ENCODE results near the gene YWHAQ. TPM values are rescaled to one million over a fixed set of nuclear protein-coding genes. Genes with fewer than 3 reads are reported as not detected.

Gene YWHAQ
- polyA plus RNA-seq, result 200 TPM

DNA sequence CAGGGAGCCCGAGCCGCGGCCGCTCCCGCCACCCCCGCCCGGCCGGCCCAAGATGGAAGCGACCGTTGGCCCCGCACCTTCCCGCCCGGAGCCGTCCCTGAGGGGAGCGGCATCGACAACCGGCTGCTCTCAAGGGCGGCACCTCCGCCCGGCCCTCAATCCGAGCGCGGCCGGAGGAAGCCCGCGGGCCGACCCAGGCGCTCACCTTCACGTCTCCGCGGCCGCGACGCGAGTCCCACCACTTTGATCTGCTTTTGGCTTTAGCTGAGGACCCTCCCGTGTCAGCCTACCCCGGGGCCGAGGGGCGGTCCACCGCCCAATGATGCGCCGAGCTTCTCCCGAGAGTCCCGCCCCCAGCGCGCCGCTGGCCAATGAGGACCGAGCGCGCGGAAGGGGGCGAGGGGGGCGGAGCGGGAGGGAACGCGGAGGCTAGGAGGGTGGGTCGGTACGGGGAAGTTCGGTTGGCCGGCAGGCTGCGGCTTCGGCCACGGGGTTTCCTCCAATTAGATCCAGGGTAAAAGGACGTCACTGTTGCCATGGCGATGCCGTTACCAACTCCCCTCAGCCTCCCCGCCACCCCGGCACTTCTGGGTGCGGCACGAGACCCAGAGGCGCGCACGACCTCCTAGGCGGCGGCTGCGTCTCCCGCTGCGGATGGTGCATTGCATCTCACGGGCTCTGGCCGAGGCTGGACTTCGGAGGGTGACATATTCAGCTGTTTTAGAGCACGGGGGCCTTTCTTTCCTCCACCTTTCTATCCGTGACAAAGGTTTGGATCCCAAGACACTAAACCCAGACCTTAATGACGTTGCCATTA is at the start of gene YWHAQ:
Gene YWHAQ, minus strand, starts transcription at position 262 of the 817 bp plus-strand sequence. CDS start 545 bp downstream, outside the sequence.
- peak within 1 kb of the TSS; percentile 93 to 98 (median 96) for H3K4me3 Mint-ChIP-seq
- no peaks in the 10 kb centered on the region for H3K27me3 Mint-ChIP-seq
- H3K9me3 Mint-ChIP-seq, result no peaks in the 10 kb centered on the region
- peaks cover 5% of the 10 kb centered on the region for H3K36me3 Mint-ChIP-seq
- H3K27ac Mint-ChIP-seq, result peak within 1 kb of the TSS; percentile 95 to 98 (median 95)
- H3K4me1 Mint-ChIP-seq, result peaks cover 25 to 50% (median 38%) of the 10 kb centered on the region in 3 donors

DNA sequence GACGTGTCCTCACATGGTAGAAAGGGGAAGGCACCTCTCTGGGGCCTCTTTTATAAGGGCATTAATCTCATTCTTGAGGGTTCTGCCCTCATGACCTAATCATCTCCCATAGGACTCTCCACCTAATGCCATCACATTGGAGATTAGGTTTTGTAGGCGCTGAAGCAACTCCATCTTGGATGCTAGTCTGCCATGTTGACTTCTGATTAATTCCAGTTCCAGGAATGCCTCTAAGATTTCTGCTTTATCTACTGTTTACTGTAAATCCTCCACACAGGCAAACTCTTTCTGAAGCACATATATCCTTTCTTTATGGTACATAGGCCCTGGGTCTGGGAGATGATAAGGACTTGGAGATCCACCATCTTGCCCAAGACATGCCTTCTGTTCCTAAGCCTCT is 49.3 kb upstream of the YWHAQ start:
- Mint-ChIP-seq H3K9me3 (no peaks in the 10 kb centered on the region), H3K36me3 (no peaks in the 10 kb centered on the region), H3K27me3 (no peaks in the 10 kb centered on the region), H3K27ac (no peak overlapping the region), H3K4me3 (no peak overlapping the region), H3K4me1 (peaks cover 2 to 8% (median 5%) of the 10 kb centered on the region in 3 donors)

DNA sequence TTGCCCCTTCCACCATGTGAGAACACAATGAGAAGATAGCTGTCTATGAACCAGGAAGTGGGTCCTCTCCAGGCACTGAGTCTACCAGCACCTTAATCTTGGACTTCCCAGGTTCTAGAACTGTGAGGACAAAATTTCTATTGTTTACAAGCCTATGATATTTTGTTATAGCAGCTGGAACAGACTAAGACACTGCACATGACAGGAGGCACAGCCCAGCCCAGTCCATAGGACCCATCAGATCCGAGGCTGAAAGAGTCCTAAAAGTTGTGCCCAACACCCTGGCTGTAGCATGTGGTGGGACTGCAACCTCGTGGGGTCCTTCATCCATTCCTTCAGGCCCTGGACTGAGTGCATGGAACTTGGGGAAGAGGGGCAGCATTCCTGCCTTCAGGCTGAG is 48.4 kb upstream of the YWHAQ start:
- Mint-ChIP-seq H3K9me3 (no peaks in the 10 kb centered on the region), H3K27ac (no peak overlapping the region), H3K36me3 (no peaks in the 10 kb centered on the region), H3K4me1 (peaks cover 2 to 8% (median 5%) of the 10 kb centered on the region in 3 donors), H3K4me3 (no peak overlapping the region), H3K27me3 (no peaks in the 10 kb centered on the region)

DNA sequence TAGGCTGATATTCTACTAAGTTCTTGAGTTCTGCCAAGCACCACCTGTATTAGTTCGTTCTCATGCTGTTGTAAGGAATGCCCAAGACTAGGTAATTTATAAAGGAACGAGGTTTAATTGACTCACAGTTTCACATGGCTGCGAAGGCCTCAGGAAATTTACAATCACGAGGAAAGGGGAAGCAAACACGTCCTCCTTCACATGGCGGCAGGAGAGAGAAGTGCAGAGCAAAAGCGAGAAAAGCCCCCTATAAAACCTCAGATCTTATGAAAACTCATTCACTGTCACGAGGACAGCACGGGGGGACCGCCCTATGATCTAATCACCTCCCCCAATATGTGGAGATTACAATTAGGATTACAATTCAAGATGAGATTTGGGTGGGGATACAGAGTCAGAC is 47.7 kb upstream of the YWHAQ start:
- Mint-ChIP-seq H3K36me3 (no peaks in the 10 kb centered on the region), H3K27ac (no peak overlapping the region), H3K27me3 (no peaks in the 10 kb centered on the region), H3K9me3 (no peaks in the 10 kb centered on the region), H3K4me1 (peaks cover 2 to 8% (median 5%) of the 10 kb centered on the region in 3 donors), H3K4me3 (peak overlapping the region in 1 of 4 donors; percentile 58)

DNA sequence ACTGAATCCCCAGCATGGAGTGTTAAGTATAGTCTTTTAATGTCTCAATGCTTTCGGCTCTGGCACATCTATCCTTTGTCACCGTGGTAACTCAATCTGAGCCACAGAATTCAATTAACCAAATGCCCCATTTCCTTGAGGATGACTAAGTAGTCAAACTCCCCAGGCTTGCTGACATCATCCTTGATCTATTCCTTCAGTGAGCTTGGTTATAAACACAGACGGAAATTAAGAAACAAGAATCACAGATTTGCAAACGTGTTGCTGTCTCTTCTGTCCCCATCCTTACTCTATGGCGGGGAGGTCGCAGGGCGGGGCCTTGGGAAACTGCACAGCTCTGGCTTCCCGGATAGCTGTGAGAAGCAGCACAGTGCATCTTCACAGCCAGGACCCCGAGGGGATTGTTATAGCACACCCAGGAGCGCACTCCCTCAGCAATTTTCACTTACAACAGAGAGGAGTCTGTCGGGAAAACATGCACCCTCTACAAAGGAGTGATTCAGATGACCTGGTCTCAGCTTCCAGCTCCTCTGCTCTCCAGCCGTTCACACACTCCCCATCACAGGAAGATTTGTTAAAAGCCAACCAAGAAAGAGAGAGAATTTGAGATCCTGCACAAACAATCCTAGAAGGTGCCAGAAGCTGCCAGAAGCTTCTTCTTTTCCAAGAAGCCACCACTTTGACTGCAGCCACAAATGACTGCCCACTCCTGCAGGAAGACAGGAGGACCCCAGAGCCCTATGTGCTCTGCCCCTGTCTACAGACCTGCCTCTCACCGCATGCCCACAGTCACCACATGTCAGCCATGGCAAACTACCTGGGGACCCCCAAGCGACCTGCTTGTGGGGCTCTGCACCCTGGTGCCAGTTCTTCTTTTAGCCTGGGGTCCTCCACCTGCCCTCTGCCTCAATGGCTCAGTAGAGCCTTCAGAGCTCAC is 44.9 kb upstream of the YWHAQ start:
- Mint-ChIP-seq H3K9me3 (no peaks in the 10 kb centered on the region), H3K27me3 (no peaks in the 10 kb centered on the region), H3K36me3 (no peaks in the 10 kb centered on the region), H3K4me1 (peaks cover 2 to 3% (median 3%) of the 10 kb centered on the region in 3 donors), H3K27ac (no peak overlapping the region), H3K4me3 (no peak overlapping the region)

DNA sequence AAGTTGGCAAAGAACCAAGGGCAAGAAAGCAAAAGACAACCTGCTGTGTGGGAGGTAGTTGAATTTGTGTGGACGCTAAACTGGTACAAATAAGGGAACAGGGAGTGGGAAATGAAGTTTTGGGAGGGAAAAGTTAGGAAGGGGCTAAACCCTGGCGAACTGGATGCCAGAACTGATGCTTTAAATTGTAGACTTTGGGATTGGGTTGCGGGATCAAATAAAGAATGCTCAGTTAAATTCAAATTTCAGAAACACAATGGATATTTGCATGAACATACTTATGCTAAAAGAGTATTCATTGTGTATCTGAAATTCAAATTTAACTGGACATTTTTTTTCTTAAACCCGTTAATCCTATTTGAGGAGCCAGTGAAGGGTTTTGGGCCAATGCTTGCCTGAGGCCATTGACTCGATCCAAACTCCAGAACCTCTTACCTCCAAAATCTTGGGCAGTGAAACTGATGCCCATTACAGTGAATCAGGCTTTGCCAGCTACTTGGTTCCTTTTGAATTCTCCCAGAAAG is 44.2 kb upstream of the YWHAQ start:
- no peaks in the 10 kb centered on the region for H3K27me3 Mint-ChIP-seq
- H3K9me3 Mint-ChIP-seq, result no peaks in the 10 kb centered on the region
- H3K4me3 Mint-ChIP-seq, result no peak overlapping the region
- peaks cover 0 to 3% (median 2%) of the 10 kb centered on the region in 3 donors for H3K4me1 Mint-ChIP-seq
- no peaks in the 10 kb centered on the region for H3K36me3 Mint-ChIP-seq
- H3K27ac Mint-ChIP-seq, result no peak overlapping the region

DNA sequence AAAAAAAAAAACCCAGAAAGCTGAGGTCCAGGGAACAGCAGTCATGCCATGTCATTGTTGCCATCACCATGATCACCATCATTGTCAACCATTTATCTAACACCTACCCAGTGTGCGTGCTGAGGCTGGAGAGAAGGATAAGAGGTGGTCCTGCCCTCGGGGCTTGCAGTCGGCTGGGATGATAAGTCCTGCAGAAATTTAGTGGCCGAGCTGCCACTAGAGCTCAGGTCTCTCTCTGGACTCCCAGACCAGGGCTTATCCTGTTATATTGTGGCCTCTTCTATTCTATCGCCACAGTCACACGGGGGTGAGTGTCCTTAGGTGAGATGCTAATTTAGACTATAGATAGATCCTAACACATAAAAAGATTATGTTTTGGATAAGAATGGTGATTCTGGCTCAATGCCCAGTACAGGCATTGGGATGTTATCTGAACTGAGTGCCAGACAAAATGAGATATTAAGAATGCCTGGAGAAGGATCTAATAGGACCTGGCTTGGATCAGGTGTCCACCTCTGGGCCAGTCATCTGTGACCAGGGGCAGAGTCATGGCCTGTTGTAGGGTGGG is 43.2 kb upstream of the YWHAQ start:
- H3K4me3 Mint-ChIP-seq, result no peak overlapping the region
- H3K9me3 Mint-ChIP-seq, result no peaks in the 10 kb centered on the region
- H3K36me3 Mint-ChIP-seq, result no peaks in the 10 kb centered on the region
- H3K27ac Mint-ChIP-seq, result no peak overlapping the region
- H3K4me1 Mint-ChIP-seq, result peaks cover 0 to 3% (median 2%) of the 10 kb centered on the region in 3 donors
- H3K27me3 Mint-ChIP-seq, result no peaks in the 10 kb centered on the region

DNA sequence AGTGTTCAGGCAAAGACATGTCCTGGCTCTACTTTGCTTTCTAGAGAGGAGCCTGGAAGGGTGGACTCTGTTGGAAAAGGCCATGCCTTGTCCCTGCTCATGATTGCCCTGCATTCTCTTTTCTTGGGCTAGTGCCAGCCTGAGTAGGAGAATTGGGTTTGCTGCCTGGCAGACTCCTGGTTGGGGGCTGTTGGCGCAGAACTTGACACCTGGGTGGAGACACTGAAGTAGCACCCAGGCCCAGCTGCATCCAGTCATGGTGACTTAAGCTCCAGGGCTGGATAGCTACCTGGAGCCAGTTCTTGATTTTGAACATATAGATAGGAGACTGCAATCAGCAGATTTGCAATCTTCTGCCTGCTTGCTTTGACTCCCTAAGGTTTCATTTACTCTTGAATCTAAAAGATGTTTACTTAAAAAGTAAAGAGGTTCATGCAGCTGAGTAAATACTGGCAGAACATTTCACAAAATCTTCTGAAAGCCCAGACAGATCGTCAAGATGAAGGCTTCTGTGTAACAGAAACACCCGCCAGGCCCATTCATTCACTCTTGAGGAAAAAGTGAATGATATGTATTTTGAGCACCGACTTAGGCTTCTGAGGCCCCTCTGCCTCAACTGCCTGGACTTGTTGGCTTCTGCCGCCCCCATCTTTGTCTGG is 38.0 kb upstream of the YWHAQ start:
- Mint-ChIP-seq H3K36me3 (peaks cover 2% of the 10 kb centered on the region), H3K4me1 (no peaks in the 10 kb centered on the region), H3K27me3 (peaks cover 4% of the 10 kb centered on the region), H3K27ac (no peak overlapping the region), H3K4me3 (no peak overlapping the region), H3K9me3 (no peaks in the 10 kb centered on the region)

DNA sequence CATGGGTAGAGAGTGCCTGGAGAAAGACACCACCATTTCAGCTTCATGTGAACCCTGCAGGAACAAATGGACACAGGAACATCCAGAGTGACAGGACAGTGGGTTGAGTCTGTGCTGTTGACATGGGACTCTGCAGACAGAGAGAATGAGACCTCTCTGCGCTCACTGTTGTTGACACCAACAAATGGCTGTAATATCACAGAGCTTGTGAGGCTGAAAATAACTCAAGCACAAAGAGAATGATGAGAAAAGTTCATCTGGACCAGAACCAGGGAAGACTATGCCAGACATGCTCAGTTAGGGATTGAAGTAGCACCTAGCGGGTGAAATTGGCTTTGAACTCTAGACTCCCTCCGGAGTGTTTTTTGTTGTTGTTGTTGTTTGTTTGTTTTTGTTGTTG is 37.0 kb upstream of the YWHAQ start:
- no peaks in the 10 kb centered on the region for H3K4me1 Mint-ChIP-seq
- no peak overlapping the region for H3K4me3 Mint-ChIP-seq
- no peak overlapping the region for H3K27ac Mint-ChIP-seq
- H3K27me3 Mint-ChIP-seq, result peaks cover 6% of the 10 kb centered on the region
- peaks cover 2% of the 10 kb centered on the region for H3K36me3 Mint-ChIP-seq
- H3K9me3 Mint-ChIP-seq, result no peaks in the 10 kb centered on the region

DNA sequence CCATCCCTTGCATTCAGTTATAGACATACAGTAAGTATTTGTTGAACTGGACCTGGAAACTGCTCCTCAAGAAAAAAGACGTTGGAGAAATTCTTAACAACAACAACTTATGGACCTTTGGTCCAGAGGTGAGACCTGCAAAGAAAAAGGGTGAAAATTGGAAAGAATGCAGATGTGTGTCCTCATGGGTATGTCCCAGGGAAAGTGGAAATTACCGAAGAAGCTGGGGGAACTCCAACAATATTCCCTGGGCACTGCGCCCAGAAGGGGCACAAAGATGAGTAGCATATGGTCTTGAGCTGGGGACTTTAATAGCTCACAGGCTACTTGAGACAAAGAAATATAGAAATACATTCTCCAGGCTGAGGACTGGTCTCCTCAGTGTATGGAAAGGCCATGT is 35.5 kb upstream of the YWHAQ start:
- H3K4me1 Mint-ChIP-seq, result no peaks in the 10 kb centered on the region
- H3K36me3 Mint-ChIP-seq, result peaks cover 2% of the 10 kb centered on the region
- H3K27me3 Mint-ChIP-seq, result peaks cover 6% of the 10 kb centered on the region
- H3K27ac Mint-ChIP-seq, result no peak overlapping the region
- no peak overlapping the region for H3K4me3 Mint-ChIP-seq
- no peaks in the 10 kb centered on the region for H3K9me3 Mint-ChIP-seq

DNA sequence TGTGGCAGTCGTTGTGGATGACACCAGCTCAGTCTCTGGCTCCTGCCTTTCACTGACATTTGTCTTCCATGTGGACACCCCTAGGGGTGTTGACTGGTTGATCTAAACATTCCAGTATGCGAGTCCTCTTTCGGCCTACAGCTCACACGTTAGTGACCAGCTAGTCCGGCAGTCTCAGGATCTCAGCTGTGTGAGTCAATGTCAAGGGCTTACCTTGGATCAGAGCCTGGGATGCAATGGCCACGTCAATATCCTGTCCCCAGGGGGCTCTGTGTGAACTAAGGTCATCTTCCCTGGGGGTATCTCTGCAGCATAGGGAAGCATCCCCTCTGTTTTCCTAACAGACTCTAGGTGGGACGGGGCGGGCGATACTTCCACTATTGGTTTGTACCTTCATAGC is 35.1 kb upstream of the YWHAQ start:
- no peaks in the 10 kb centered on the region for H3K9me3 Mint-ChIP-seq
- H3K27me3 Mint-ChIP-seq, result peaks cover 6% of the 10 kb centered on the region
- no peak overlapping the region for H3K4me3 Mint-ChIP-seq

DNA sequence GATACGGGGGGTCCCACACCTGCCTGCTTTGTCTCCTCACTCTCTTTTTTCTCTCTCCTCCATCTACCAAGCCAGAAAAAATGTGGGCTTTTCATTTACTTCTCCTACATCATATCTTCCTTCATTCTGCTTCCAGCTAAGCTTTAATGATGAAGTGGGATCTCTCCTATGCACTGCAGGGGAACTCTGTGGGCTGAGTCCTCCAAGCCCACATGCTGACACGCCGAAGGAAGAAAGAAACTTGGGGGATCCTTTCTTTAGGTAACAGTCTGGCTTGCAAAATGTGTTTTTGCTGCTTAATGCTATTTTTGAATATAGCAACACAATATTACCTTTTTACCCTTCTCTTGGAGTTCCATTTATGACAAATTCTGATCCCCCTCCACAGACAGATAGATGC is 33.6 kb upstream of the YWHAQ start:
- Mint-ChIP-seq H3K27me3 (peaks cover 6% of the 10 kb centered on the region), H3K4me3 (no peak overlapping the region), H3K27ac (peak overlapping the region in 1 of 3 donors; percentile 83), H3K36me3 (peaks cover 2% of the 10 kb centered on the region), H3K9me3 (no peaks in the 10 kb centered on the region), H3K4me1 (no peaks in the 10 kb centered on the region)

More for the DNA sequence above, 35.1 kb upstream of the YWHAQ start:
- H3K27ac Mint-ChIP-seq, result no peak overlapping the region
- peaks cover 2% of the 10 kb centered on the region for H3K36me3 Mint-ChIP-seq
- H3K4me1 Mint-ChIP-seq, result no peaks in the 10 kb centered on the region

DNA sequence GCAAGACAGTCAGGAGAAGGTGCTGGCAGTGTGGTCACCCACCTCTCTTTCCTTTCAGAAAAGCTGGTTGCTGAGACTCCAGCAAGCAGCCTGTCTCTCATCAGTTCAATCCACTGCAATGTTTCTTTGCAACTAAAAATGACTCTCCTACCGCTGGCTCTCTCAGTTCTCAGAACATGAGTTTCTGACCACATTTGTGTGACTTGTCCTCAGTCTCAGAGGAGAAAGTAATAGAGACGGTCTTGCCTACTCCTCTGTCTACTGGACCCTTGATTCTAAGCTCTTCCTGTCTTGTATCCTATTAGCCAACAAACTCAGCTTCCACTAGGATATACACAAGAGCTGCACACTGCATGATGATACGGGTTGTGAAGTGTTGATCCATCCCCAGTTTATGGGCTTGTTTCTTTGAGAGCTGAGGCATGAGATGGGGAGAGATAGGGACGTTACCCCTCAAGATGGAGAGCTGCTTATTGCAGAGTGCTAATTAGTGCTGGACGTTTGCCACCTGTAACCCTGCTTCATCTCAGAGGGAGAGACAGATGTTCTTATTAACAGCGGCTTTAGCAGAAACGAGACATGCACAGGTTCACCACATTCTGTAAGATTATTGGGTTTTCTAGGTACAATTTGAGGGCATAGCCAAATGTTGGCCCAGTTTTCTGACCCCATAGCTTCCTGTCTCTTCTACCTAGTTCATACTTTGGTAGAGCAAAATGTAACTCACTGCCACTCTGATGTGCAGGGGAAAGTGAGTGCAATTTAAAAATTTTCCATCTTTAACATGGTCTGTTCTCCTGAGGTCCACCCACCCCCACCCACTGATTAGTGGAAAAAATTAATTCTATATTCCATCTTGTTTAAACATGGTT is 32.4 kb upstream of the YWHAQ start:
- Mint-ChIP-seq H3K4me1 (no peaks in the 10 kb centered on the region), H3K27me3 (peaks cover 6% of the 10 kb centered on the region), H3K9me3 (no peaks in the 10 kb centered on the region), H3K27ac (peak overlapping the region in 1 of 3 donors; percentile 42), H3K4me3 (no peak overlapping the region), H3K36me3 (no peaks in the 10 kb centered on the region)

DNA sequence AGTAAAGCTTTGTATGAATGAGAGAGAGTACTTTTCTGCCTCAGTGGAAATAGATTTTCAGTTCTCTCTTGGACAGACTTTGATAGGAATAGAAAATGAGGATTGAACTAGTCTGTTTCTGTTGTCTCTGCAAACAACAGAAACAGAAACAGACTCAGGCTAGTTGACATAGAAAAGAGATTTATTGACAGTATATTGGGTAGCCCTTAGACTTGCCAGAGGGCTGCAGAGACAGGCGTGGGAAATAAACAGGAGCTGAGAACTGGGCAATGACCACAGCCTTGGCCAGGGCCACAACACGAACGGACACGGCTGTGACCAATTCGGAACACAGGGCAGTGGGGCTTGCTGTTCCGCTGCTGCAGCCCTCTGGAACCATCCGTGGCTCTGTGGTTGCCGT is 30.5 kb upstream of the YWHAQ start:
- peak overlapping the region in 1 of 3 donors; percentile 47 for H3K27ac Mint-ChIP-seq

More for the DNA sequence above, 30.5 kb upstream of the YWHAQ start:
- no peaks in the 10 kb centered on the region for H3K9me3 Mint-ChIP-seq
- H3K36me3 Mint-ChIP-seq, result no peaks in the 10 kb centered on the region
- peaks cover 3 to 5% (median 4%) of the 10 kb centered on the region in 3 donors for H3K4me1 Mint-ChIP-seq
- H3K4me3 Mint-ChIP-seq, result no peak overlapping the region
- peaks cover 12% of the 10 kb centered on the region for H3K27me3 Mint-ChIP-seq

Measured in IgD-negative memory B cell (primary cell).